ACC112 (cell line): Measurements from ENCODE around the gene FAP.

Experiments
- H2AFZ ChIP-seq: fragments of 200-600 bp; sonication (generic); one replicate; pipeline ENCODE4 v1.6.0; 2017; ENCODE audit warnings: antibody characterized with exemption, low read length; ENCODE audit not compliant: unreplicated experiment
- H3K27ac ChIP-seq: fragments of 200-600 bp; sonication (generic); 2 replicates; pipeline ENCODE4 v1.5.1; 2014; ENCODE audit warnings: low read depth, mild to moderate bottlenecking, antibody characterized with exemption, low read length, moderate library complexity
- H3K27me3 ChIP-seq: fragments of 200-600 bp; sonication (generic); 2 replicates; pipeline ENCODE4 v1.6.1; 2014; ENCODE audit warnings: mild to moderate bottlenecking, antibody characterized with exemption, low read length, moderate library complexity, mixed read lengths; ENCODE audit not compliant: insufficient read depth
- H3K36me3 ChIP-seq: fragments of 200-600 bp; sonication (generic); 2 replicates; pipeline ENCODE4 v1.6.1; 2016; ENCODE audit warnings: mild to moderate bottlenecking, antibody characterized with exemption, low read length, moderate library complexity, mixed read lengths; ENCODE audit not compliant: insufficient read depth
- H3K4me1 ChIP-seq: fragments of 200-600 bp; sonication (generic); one replicate; pipeline ENCODE4 v1.6.1; 2016; ENCODE audit warnings: low read length, mixed read lengths; ENCODE audit not compliant: insufficient read depth, unreplicated experiment, control insufficient read depth
- H3K4me3 ChIP-seq: fragments of 200-600 bp; sonication (generic); 2 replicates; pipeline ENCODE4 v1.5.1; 2014; ENCODE audit warnings: mild to moderate bottlenecking, low read depth, low read length
- H3K79me2 ChIP-seq: fragments of 200-600 bp; sonication (generic); one replicate; pipeline ENCODE4 v1.6.0; 2016; ENCODE audit warnings: low read length; ENCODE audit not compliant: control insufficient read depth, unreplicated experiment, insufficient read depth

The FAP gene

DNA sequence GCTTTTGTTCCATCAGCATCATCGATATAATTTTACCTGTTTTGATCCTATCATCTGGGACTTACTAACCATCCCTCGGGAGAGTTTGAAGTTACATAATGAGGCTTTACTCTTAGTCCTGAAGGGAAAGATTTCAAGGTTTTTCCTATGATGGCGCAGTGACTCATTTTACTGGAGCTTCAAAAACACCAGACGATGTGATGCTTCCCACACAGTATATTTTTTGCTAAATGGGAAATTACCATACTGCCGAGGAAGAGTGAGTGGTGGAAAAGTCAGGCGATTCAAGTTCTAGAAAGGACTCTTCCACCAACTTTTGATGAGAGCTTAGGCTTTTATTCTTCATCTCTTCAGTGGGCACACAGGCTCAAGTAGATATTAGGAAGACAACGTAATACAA, 46.6 kb downstream of the FAP start:
- Histone ChIP-seq H3K27me3 (no peaks in the 10 kb centered on the region), H3K36me3 (peaks cover 22% of the 10 kb centered on the region), H3K27ac (peak overlapping the region; percentile 82), H3K79me2 (no peaks in the 10 kb centered on the region), H2AFZ (no peak overlapping the region), H3K4me3 (peak overlapping the region; percentile 54), H3K4me1 (peaks cover 39% of the 10 kb centered on the region)

DNA sequence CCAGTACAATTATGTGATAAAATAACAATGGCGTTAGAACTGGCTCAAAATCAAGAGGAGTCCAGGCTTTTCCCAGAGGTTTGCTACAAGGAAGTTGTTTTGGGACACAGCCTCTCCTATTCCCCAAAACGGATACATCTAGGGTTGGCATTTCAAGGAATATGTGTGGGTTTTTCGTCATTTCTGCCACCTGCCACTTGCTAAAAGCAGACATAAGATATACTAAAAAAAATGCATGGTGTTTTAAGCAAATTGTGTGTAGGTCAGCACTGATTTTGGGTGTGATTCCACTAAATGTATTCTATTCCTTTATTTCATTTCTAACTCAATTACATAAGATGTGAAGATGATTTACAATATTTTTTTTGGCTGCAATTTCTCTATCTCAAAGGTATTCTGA, 54.8 kb downstream of the FAP start:
- peaks cover 11% of the 10 kb centered on the region; the same call in 1 of the 2 replicates for H3K36me3 ChIP-seq
- H3K4me3 ChIP-seq = no peak overlapping the region
- no peaks in the 10 kb centered on the region for H3K27me3 ChIP-seq
- no peak overlapping the region for H3K27ac ChIP-seq
- no peaks in the 10 kb centered on the region for H3K79me2 ChIP-seq
- no peak overlapping the region for H2AFZ ChIP-seq
- peaks cover 9% of the 10 kb centered on the region for H3K4me1 ChIP-seq

DNA sequence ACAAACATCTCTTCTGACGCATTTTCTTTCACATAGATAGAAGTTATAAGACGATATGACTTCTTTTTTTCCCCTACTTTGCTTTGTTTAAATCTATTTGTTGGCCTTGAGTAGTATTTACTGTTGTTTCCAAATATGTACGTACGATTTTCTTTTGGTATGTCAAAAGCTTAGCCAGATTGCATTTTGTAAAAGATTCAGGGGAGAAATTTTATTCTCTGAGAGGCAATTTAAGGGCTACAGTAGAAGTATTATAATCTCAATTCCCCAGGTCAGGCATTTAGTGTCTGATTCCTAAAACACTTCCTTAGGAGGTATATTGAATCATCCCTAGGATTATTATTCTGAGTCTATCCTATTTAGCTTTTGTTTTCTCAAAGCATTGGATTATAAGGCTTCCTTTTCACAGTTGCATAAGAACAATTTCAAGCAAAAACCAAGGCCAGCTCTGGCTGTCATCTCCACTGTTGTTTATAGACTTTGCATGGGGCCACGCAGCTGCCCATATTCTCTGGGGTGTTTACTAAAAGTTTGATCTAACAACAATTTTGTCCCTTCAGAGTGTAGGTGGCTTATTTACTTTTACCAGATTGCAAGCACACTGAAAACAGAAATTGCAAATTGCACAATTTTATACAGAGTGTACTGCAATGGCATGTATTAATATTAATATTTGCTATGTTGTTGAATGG, 57.6 kb downstream of the FAP start:
- Histone ChIP-seq H3K79me2 (no peaks in the 10 kb centered on the region), H3K4me3 (no peak overlapping the region), H2AFZ (no peak overlapping the region), H3K27ac (no peak overlapping the region), H3K27me3 (no peaks in the 10 kb centered on the region), H3K4me1 (peaks cover 9% of the 10 kb centered on the region), H3K36me3 (0 out of 2 replicates have a peak, but pooled peaks cover 8% of the 10 kb centered on the region)

DNA sequence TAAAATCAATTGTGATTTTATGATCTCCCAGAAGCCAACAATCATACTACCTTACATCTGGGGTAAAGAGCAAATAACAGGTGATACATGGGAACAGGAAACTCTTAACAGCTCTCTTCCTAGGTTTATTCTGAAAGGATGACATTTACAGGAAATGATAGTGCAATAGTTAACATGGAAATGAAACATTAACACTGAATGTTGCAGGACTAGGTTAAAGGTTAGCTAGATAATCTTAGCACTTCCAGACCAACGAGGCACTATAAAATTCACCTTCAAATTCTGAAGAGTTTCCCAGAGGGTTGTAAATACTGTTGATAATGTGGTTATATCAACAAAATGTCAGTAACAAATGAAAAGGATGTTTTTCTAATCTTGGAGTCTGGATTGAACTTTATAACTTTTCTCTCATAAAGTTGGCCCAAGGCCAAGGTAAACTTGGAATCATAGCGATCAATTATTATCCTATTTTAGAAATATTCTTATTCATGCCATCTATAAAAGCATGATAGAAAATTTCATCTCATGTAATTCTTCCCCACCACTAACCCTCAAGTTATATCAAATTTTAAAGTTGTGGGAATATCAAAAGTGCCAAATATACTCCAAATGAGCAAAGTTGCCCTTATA, 58.3 kb downstream of the FAP start:
- Histone ChIP-seq H3K27me3 (no peaks in the 10 kb centered on the region), H3K79me2 (no peaks in the 10 kb centered on the region), H3K36me3 (0 out of 2 replicates have a peak, but pooled peaks cover 13% of the 10 kb centered on the region), H2AFZ (no peak overlapping the region), H3K4me1 (peaks cover 9% of the 10 kb centered on the region), H3K27ac (no peak overlapping the region), H3K4me3 (no peak overlapping the region)

DNA sequence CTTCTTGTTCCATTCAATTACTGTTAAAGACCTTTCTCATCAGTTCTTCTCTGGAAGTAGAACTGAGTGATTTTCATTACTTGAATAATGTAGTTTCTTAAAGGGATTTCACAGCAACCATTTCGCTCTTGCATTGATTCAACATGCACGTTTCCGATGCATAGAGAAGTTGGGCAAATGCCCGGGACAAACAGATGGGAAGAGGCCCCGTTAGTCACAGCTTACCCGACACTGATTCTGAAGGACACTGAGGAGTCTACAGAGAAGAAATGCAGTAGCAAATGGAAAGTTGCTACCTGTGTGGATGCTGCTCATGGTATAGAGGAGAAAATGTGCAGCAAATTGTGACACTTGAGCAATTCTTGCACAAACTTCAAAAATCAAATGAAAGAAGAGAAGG, 58.9 kb downstream of the FAP start:
- Histone ChIP-seq H3K27ac (no peak overlapping the region), H2AFZ (no peak overlapping the region), H3K4me1 (peaks cover 9% of the 10 kb centered on the region), H3K27me3 (no peaks in the 10 kb centered on the region), H3K4me3 (no peak overlapping the region), H3K36me3 (0 out of 2 replicates have a peak, but pooled peaks cover 13% of the 10 kb centered on the region), H3K79me2 (no peaks in the 10 kb centered on the region)

DNA sequence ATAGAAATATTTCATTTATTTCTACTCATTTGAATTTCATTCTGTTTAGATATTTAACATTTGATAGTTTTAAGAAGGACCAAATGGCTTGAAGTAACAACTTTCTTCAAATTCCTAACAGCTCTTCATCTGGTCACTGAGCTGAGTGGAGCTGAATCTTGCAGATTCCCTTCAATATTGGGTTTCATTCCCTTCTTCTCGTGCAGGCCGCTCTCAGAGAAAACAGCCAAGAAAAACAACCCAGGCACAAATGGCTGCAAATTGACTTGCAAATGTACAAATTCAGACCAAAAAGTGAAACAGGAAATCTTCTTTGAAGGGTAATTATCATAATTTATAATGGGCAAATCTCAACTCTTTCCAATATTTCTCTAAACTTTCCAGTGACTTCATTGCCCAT, 60.9 kb downstream of the FAP start:
- 0 out of 2 replicates have a peak, but pooled peaks cover 13% of the 10 kb centered on the region for H3K36me3 ChIP-seq
- no peaks in the 10 kb centered on the region for H3K79me2 ChIP-seq
- no peak overlapping the region for H3K4me3 ChIP-seq
- no peak overlapping the region for H3K27ac ChIP-seq
- H3K27me3 ChIP-seq = no peaks in the 10 kb centered on the region
- no peak overlapping the region for H2AFZ ChIP-seq
- peaks cover 9% of the 10 kb centered on the region for H3K4me1 ChIP-seq

DNA sequence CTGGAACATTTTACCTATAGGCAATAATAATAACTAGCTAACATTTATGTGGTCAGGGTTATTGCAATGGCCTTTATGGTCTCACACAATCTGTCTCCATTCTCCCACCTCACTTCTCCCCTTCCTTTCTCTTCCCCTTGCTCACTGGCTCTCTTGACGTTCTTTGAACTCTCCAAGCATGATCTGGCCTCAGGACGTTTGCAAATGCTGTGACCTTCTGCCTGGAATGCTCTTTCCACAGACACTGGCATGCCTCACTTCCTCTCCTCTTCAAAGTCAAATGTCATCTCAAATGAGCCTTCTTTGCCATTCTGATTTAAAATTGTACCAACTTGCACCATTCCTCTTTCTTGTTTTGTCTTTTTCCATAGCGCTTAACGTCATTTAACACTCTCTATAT, 65.9 kb downstream of the FAP start:
- Histone ChIP-seq H3K79me2 (no peaks in the 10 kb centered on the region), H3K4me3 (no peak overlapping the region), H3K27me3 (no peaks in the 10 kb centered on the region), H3K36me3 (peaks cover 17% of the 10 kb centered on the region), H3K4me1 (peaks cover 6% of the 10 kb centered on the region), H3K27ac (no peak overlapping the region), H2AFZ (no peak overlapping the region)

DNA sequence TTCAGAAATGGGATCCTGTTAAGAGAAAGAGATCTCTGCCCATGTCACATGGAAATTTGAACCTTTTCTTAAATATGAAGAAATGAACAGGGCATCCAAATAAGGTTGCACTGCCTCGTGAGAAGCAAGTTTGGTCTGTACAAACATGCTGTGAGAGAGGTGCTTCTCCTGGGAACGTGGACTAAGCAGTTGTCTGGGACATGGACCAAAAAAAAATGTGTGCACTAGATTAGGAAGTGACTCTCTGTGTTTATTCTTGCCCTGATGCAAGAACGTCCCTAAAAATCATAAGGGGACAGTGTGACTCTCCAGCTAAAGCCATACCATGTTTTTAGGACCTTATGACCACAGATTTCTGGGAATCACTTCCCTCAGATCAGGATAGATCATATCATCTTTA, 67.5 kb downstream of the FAP start:
- H3K27me3 ChIP-seq = no peaks in the 10 kb centered on the region
- H2AFZ ChIP-seq = no peak overlapping the region
- no peaks in the 10 kb centered on the region for H3K79me2 ChIP-seq
- H3K27ac ChIP-seq = no peak overlapping the region
- H3K36me3 ChIP-seq = peaks cover 23% of the 10 kb centered on the region
- no peak overlapping the region for H3K4me3 ChIP-seq
- peaks cover 6% of the 10 kb centered on the region for H3K4me1 ChIP-seq

DNA sequence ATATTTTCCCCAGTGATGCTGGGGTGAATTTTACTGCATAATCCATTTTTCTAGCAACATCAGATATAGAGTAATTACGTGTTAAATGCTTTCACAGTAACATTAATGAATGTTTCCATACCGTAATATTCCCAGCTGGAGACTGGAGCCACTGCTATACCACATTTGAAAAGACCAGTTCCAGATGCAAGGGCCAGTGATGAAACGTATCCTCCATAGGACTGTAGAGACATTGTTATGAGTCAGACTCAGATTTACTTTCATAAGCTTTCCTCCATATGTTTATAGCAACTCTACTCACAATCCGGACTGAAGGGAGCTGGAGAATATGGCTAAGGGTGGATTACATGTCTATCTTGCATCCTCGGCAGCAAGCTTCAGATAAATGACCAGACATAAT, 68.5 kb downstream of the FAP start:
- H3K4me1 ChIP-seq = peaks cover 6% of the 10 kb centered on the region
- H3K36me3 ChIP-seq = peaks cover 17% of the 10 kb centered on the region
- H3K27me3 ChIP-seq = no peaks in the 10 kb centered on the region
- no peak overlapping the region for H3K27ac ChIP-seq
- no peak overlapping the region for H2AFZ ChIP-seq
- no peak overlapping the region for H3K4me3 ChIP-seq
- H3K79me2 ChIP-seq = no peaks in the 10 kb centered on the region

DNA sequence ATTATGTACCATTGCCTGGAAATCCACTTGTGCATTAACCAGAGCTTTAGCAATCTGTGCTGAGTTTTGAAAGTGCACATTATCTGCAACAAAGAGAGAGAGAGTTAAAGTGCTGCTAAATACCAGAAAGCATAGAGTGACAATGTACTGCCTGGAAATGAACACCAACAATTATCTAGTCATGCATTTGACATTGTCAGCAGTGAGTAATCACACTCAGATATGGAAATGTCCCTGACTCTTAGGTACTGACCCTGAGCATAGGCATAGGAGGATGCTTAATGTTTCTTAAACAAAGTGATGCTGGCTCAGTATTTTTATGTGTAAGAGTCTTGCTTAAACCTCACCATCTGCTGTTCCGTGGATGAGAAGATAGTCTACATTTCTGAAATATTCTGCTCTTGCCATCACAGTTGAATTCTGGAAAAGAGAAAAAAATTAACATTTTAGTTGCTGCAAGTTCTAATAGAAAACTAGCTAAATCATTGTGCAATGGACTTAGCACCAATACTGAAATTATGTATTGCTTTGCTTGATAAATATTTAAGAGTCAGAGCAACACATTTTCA, 70.4 kb downstream of the FAP start:
- Histone ChIP-seq H3K27ac (no peak overlapping the region), H3K36me3 (peaks cover 17% of the 10 kb centered on the region), H3K79me2 (no peaks in the 10 kb centered on the region), H3K4me3 (no peak overlapping the region), H3K4me1 (peaks cover 6% of the 10 kb centered on the region), H3K27me3 (no peaks in the 10 kb centered on the region), H2AFZ (no peak overlapping the region)

DNA sequence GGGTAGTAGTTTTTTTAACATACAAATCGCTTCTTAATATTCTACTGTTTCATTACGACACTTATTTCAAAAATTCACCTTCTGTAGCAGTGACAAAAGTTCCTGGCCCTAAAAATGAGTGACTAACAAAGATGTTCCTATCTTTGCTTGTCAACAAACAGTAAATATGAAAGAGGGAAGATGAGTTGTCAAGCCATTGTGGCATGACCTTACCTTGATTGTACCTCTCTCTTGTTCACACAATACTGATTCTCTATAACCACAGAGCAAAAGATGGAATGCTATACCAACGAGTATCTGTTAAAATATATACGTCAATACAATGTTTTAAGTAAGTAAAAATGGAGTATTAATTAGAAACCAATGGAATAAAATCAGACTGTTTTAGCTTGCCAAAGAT, 76.5 kb downstream of the FAP start:
- Histone ChIP-seq H3K79me2 (no peaks in the 10 kb centered on the region), H3K36me3 (no peaks in the 10 kb centered on the region), H3K4me1 (peaks cover 9% of the 10 kb centered on the region), H3K4me3 (no peak overlapping the region), H2AFZ (no peak overlapping the region), H3K27me3 (no peaks in the 10 kb centered on the region), H3K27ac (no peak overlapping the region)
